Measurements from ENCODE around the gene ITPKC. TPM values are rescaled to one million over a fixed set of nuclear protein-coding genes. Genes with fewer than 3 reads are reported as not detected.

The ITPKC gene
- total and polyA plus RNA-seq, 2 of the 13 experiments (the other 11 are each of a cell fraction or from before 2014, with no cell fraction given), result 6.9 to 11.2 TPM

- TF ChIP-seq HIC2 (CRISPR knock-in tag; IDR thresholded peaks at IDR 0.05; ENCODE audit: low read depth), result peak; percentile 65
- no peak for TF ChIP-seq SMARCE1 (IDR thresholded peaks at IDR 0.05; ENCODE audit: borderline replicate concordance)
- TF ChIP-seq SIX1 (CRISPR knock-in tag; IDR thresholded peaks at IDR 0.05; ENCODE audit: borderline replicate concordance), result peak; percentile 67; the same call in 1 of the 2 replicates
- TF ChIP-seq RARA (CRISPR knock-in tag; IDR thresholded peaks at IDR 0.05), result peak; percentile 59
- TF ChIP-seq ZFP41 (CRISPR knock-in tag; IDR thresholded peaks at IDR 0.05; ENCODE audit: borderline replicate concordance), result no peak
- TF ChIP-seq PRMT3 (CRISPR knock-in tag; IDR thresholded peaks at IDR 0.05; ENCODE audit: borderline replicate concordance, low read depth), result no peak
- TF ChIP-seq ZNF138 (CRISPR knock-in tag; IDR thresholded peaks at IDR 0.05; ENCODE audit: low read depth), result 0 out of 2 replicates have a peak, but pooled peaks have one; percentile 32
- 0 out of 2 replicates have a peak, but pooled peaks have one; percentile 73 for TF ChIP-seq ZNF713 (CRISPR knock-in tag; IDR thresholded peaks at IDR 0.05)
- TF ChIP-seq HNF4G (IDR thresholded peaks at IDR 0.05; ENCODE audit: borderline replicate concordance, low read depth, low read length), result peak; percentile 94
- TF ChIP-seq HNF4G (CRISPR knock-in tag; IDR thresholded peaks at IDR 0.05; ENCODE audit: borderline replicate concordance, low read depth), result peak; percentile 80; the same call in 1 of the 2 replicates
- TF ChIP-seq ZFX (CRISPR knock-in tag; IDR thresholded peaks at IDR 0.05; ENCODE audit: low read depth), result peak; percentile 82
- TF ChIP-seq SOX5 (CRISPR knock-in tag; IDR thresholded peaks at IDR 0.05; ENCODE audit: borderline replicate concordance), result no peak
- no peak for TF ChIP-seq BORCS8-MEF2B (CRISPR knock-in tag; IDR thresholded peaks at IDR 0.05)
- no peak for TF ChIP-seq ZNF274 (CRISPR knock-in tag; IDR thresholded peaks at IDR 0.05)
- peak; percentile 85 for TF ChIP-seq TFE3 (CRISPR knock-in tag; IDR thresholded peaks at IDR 0.05)
- peak; percentile 66; the same call in 1 of the 2 replicates for TF ChIP-seq ZNF746 (CRISPR knock-in tag; IDR thresholded peaks at IDR 0.05)
- TF ChIP-seq CSRNP1 (CRISPR knock-in tag; IDR thresholded peaks at IDR 0.05), result peak; percentile 32; the same call in 1 of the 2 replicates
- TF ChIP-seq CAMTA2 (CRISPR knock-in tag; IDR thresholded peaks at IDR 0.05; ENCODE audit: borderline replicate concordance), result no peak
- TF ChIP-seq JUNB (CRISPR knock-in tag; IDR thresholded peaks at IDR 0.05; ENCODE audit: borderline replicate concordance), result no peak
- TF ChIP-seq ZNF280D (CRISPR knock-in tag; IDR thresholded peaks at IDR 0.05), result no peak
- TF ChIP-seq MYC (CRISPR knock-in tag; IDR thresholded peaks at IDR 0.05; ENCODE audit: borderline replicate concordance), result peak; percentile 83; the same call in 1 of the 2 replicates
- TF ChIP-seq ZNF777 (CRISPR knock-in tag; IDR thresholded peaks at IDR 0.05), result peak; percentile 59
- no peak for TF ChIP-seq CHD2 (IDR thresholded peaks at IDR 0.05; ENCODE audit: low read depth, low read length)
Measured at GRCh38 chr19:40718774-40719391, 2.0 kb downstream of the ITPKC start (continued).

Data from HepG2 (cell line).